Neural cell (in vitro differentiated cells): ENCODE results near the gene E2F3. TPM values are rescaled to one million over a fixed set of nuclear protein-coding genes. Genes with fewer than 3 reads are reported as not detected.
"Not testable (repeated sequence)": the region's sequence is repeated elsewhere in the genome, so short reads cannot be mapped to it uniquely, and the experiment has no call there.

ENCODE experiments used
- H2AFZ ChIP-seq: fragments of 200-600, 300-800 bp; sonication (generic), shearing (Covaris generic); 2 replicates; pipeline ENCODE4 v1.6.0; 2014; ENCODE audit warnings: low read depth, mild to moderate bottlenecking, antibody characterized with exemption, low read length, moderate library complexity
- H3F3A ChIP-seq: fragments of 200-600 bp; shearing (Covaris generic); 2 replicates; pipeline ENCODE4 v1.6.1; 2016; ENCODE audit warnings: mild to moderate bottlenecking, moderate library complexity, mixed read lengths, antibody characterized with exemption, low read length; ENCODE audit not compliant: insufficient read depth, poor library complexity, severe bottlenecking
- H3K27ac ChIP-seq: fragments of 200-600, 300-800 bp; sonication (generic), shearing (Covaris generic); 2 replicates; pipeline ENCODE4 v1.5.1; 2014; ENCODE audit warnings: mild to moderate bottlenecking, low read length, moderate library complexity
- H3K27me3 ChIP-seq: fragments of 300-800, 200-600 bp; sonication (generic), shearing (Covaris generic); 2 replicates; pipeline ENCODE4 v1.6.0; 2014; ENCODE audit warnings: mild to moderate bottlenecking, low read depth, low read length, moderate library complexity; ENCODE audit not compliant: insufficient read depth
- H3K36me3 ChIP-seq: fragments of 300-800, 200-600 bp; sonication (generic), shearing (Covaris generic); 2 replicates; pipeline ENCODE4 v1.5.1; 2014; ENCODE audit warnings: mild to moderate bottlenecking, antibody characterized with exemption, low read length, moderate library complexity; ENCODE audit not compliant: insufficient read depth
- H3K4me2 ChIP-seq: fragments of 300-800, 200-600 bp; sonication (generic), shearing (Covaris generic); 2 replicates; pipeline ENCODE4 v1.6.0; 2014; ENCODE audit warnings: mild to moderate bottlenecking, low read length
- H3K4me3 ChIP-seq: fragments of 300-800, 200-600 bp; sonication (generic), shearing (Covaris generic); 2 replicates; pipeline ENCODE4 v1.5.1; 2014; ENCODE audit warnings: mild to moderate bottlenecking, low read length, moderate library complexity
- H3K79me2 ChIP-seq: fragments of 200-600 bp; shearing (Covaris generic); replicated peaks from 2 replicates; pipeline ENCODE4 v1.6.0; 2014; ENCODE audit warnings: mild to moderate bottlenecking, low read length, moderate library complexity; ENCODE audit not compliant: insufficient read depth
- H3K9ac ChIP-seq: fragments of 300-800, 200-600 bp; sonication (generic), shearing (Covaris generic); 2 replicates; pipeline ENCODE4 v1.6.1; 2016; ENCODE audit warnings: mild to moderate bottlenecking, low read length, mixed read lengths
- H3K9me2 ChIP-seq: fragments of 200-600 bp; shearing (Covaris generic); 2 replicates; pipeline ENCODE4 v1.6.1; 2016; ENCODE audit warnings: mild to moderate bottlenecking, low read length, mixed read lengths; ENCODE audit not compliant: insufficient read depth
- H3K9me3 ChIP-seq: fragments of 200-600, 300-800 bp; sonication (generic), shearing (Covaris generic); 2 replicates; pipeline ENCODE4 v1.6.1; 2016; ENCODE audit warnings: mild to moderate bottlenecking, mixed run types, low read length, moderate library complexity, mixed read lengths
- H4K20me1 ChIP-seq: fragments of 200-600 bp; shearing (Covaris generic); 2 replicates; pipeline ENCODE4 v1.6.1; 2016; ENCODE audit warnings: mild to moderate bottlenecking, mixed run types; ENCODE audit not compliant: insufficient read depth
- CTCF ChIP-seq: fragments of 450-650 bp; IDR thresholded peaks from 2 replicates; pipeline ENCODE4 v1.5.1; 2014; ENCODE audit warnings: antibody characterized with exemption, mild to moderate bottlenecking, moderate library complexity; ENCODE audit not compliant: poor library complexity, severe bottlenecking
- EP300 ChIP-seq: fragments of 450-650 bp; conservative IDR thresholded peaks from 2 replicates; pipeline ENCODE4 v1.6.1; 2014; ENCODE audit warnings: antibody characterized with exemption, mild to moderate bottlenecking, moderate library complexity; ENCODE audit not compliant: poor library complexity, severe bottlenecking
- EZH2 ChIP-seq: fragments of 200-600, 300-800 bp; shearing (Covaris generic), sonication (generic); IDR thresholded peaks from 2 replicates; pipeline ENCODE4 v1.6.1; 2014; ENCODE audit warnings: antibody characterized with exemption, low read length, borderline replicate concordance, mild to moderate bottlenecking; ENCODE audit not compliant: insufficient read depth, poor library complexity, severe bottlenecking
- MXI1 ChIP-seq: fragments of 450-650 bp; conservative IDR thresholded peaks from 2 replicates; pipeline ENCODE4 v1.6.1; 2014; ENCODE audit warnings: antibody characterized with exemption, mild to moderate bottlenecking; ENCODE audit not compliant: poor library complexity, severe bottlenecking
- POLR2AphosphoS5 ChIP-seq: IDR thresholded peaks from 2 replicates; pipeline ENCODE4 v1.6.1; 2012
- RAD21 ChIP-seq: fragments of 450-650 bp; conservative IDR thresholded peaks from 2 replicates; pipeline ENCODE4 v1.6.1; 2014; ENCODE audit warnings: antibody characterized with exemption, mild to moderate bottlenecking, moderate library complexity
- REST ChIP-seq: IDR thresholded peaks from 2 replicates; pipeline ENCODE4 v1.6.1; 2012; ENCODE audit warnings: borderline replicate concordance
- SMC3 ChIP-seq: fragments of 450-650 bp; conservative IDR thresholded peaks from 2 replicates; pipeline ENCODE4 v1.6.1; 2014; ENCODE audit warnings: antibody characterized with exemption, mild to moderate bottlenecking, moderate library complexity; ENCODE audit not compliant: poor library complexity
- TAF1 ChIP-seq: IDR thresholded peaks from 2 replicates; pipeline ENCODE4 v1.6.1; 2012; ENCODE audit warnings: low read depth
- polyA plus RNA-seq: library from polyadenylated mRNA; depleted of rRNA; stranded (reverse); fragments of >200 nt; gene quantifications from 2 replicates; pipeline ENCODE4 v1.2.3, GENCODE V29; 2014

E2F3 gene
- polyA plus RNA-seq, 1 donor from 2014 or later: 4.8 TPM

GRCh38 chr6:20464041-20464440, 62.4 kb downstream of the E2F3 start:
- Histone ChIP-seq H3K79me2 (no peaks in the 10 kb centered on the region), H3K9me2 (no peaks in the 10 kb centered on the region), H3K4me3 (no peak overlapping the region), H3K9ac (no peak overlapping the region), H3K27me3 (no peaks in the 10 kb centered on the region), H3K36me3 (no peaks in the 10 kb centered on the region), H3F3A (no peaks in the 10 kb centered on the region), H3K9me3 (no peaks in the 10 kb centered on the region), H3K4me2 (no peak overlapping the region), H2AFZ (no peak overlapping the region), H3K27ac (no peak overlapping the region), H4K20me1 (no peaks in the 10 kb centered on the region)
- no peak for TF ChIP-seq TAF1
- TF ChIP-seq POLR2AphosphoS5: no peak
- no peak for TF ChIP-seq SMC3
- no peak for TF ChIP-seq CTCF
- TF ChIP-seq REST: no peak
- TF ChIP-seq RAD21: no peak
- TF ChIP-seq MXI1: no peak
- no peak for TF ChIP-seq EP300
- no peak for TF ChIP-seq EZH2

- TF ChIP-seq REST: no peak
- TF ChIP-seq EP300: no peak
- no peak for TF ChIP-seq MXI1
- TF ChIP-seq RAD21: no peak
- TF ChIP-seq POLR2AphosphoS5: no peak
- no peak for TF ChIP-seq CTCF
- TF ChIP-seq SMC3: no peak
- no peak for TF ChIP-seq TAF1
- no peak for TF ChIP-seq EZH2
- Histone ChIP-seq H3K4me2 (no peak overlapping the region), H3K4me3 (no peak overlapping the region), H3K27me3 (no peaks in the 10 kb centered on the region), H3K27ac (no peak overlapping the region), H3K36me3 (no peaks in the 10 kb centered on the region), H3K9me3 (no peaks in the 10 kb centered on the region), H4K20me1 (no peaks in the 10 kb centered on the region), H3K9me2 (no peaks in the 10 kb centered on the region), H3F3A (no peaks in the 10 kb centered on the region), H3K9ac (no peak overlapping the region), H2AFZ (no peak overlapping the region), H3K79me2 (no peaks in the 10 kb centered on the region)
These were observed 63.2 kb downstream of the E2F3 start for GRCh38 chr6:20464847-20465246.

GRCh38 chr6:20465616-20466015, 63.9 kb downstream of the E2F3 start:
- H3K9me3 ChIP-seq, H3K9me2 ChIP-seq, H3K4me3 ChIP-seq, H4K20me1 ChIP-seq, H3F3A ChIP-seq, H3K36me3 ChIP-seq, H3K79me2 ChIP-seq, H2AFZ ChIP-seq, H3K27ac ChIP-seq, H3K27me3 ChIP-seq, H3K9ac ChIP-seq, H3K4me2 ChIP-seq: not testable (repeated sequence)
